PC-3 (cell line): ENCODE data around the gene SLC39A10.

Experiments
- EZH2 ChIP-seq: fragments of 300-600 bp; sonication (generic); IDR thresholded peaks from one replicate; pipeline ENCODE4 v1.6.1; 2017; ENCODE audit warnings: antibody characterized with exemption, mild to moderate bottlenecking, low read length; ENCODE audit not compliant: unreplicated experiment
- EZH2phosphoT487 ChIP-seq: fragments of 300-600 bp; sonication (generic); IDR thresholded peaks from 2 replicates; pipeline ENCODE4 v1.6.1; 2018; ENCODE audit warnings: mild to moderate bottlenecking, antibody characterized with exemption, low read length, borderline replicate concordance
- TF ChIP-seq, protein P1 (sequence below): fragments of 300-600 bp; sonication (generic); conservative IDR thresholded peaks from 2 replicates; pipeline ENCODE4 v1.5.1; 2017; ENCODE audit warnings: antibody characterized with exemption, low read depth, mild to moderate bottlenecking, low read length

DNA sequence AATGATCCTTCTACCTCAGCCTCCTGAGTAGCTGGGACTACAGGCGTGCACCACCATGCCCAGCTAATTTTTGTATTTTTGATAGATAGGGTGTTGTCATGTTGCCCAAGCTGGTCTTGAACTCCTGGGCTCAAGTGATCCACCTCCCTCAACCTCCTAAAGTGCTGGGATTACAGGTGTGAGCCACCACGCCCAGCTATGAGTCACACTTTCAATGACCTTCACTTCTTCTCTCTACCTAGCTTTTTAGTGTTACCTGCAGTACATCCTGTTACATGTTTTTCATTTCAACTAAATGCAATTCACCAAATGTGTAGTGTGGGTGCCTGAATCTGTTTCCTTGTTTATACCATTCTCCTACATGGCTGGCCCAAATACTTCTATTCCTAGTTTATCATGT is 64.0 kb downstream of the SLC39A10 start:
- TF ChIP-seq, protein P1, sequence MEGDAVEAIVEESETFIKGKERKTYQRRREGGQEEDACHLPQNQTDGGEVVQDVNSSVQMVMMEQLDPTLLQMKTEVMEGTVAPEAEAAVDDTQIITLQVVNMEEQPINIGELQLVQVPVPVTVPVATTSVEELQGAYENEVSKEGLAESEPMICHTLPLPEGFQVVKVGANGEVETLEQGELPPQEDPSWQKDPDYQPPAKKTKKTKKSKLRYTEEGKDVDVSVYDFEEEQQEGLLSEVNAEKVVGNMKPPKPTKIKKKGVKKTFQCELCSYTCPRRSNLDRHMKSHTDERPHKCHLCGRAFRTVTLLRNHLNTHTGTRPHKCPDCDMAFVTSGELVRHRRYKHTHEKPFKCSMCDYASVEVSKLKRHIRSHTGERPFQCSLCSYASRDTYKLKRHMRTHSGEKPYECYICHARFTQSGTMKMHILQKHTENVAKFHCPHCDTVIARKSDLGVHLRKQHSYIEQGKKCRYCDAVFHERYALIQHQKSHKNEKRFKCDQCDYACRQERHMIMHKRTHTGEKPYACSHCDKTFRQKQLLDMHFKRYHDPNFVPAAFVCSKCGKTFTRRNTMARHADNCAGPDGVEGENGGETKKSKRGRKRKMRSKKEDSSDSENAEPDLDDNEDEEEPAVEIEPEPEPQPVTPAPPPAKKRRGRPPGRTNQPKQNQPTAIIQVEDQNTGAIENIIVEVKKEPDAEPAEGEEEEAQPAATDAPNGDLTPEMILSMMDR: no peak
- TF ChIP-seq EZH2phosphoT487 (no peak), EZH2 (no peak)
